Panc1 (cell line): ENCODE data around the gene RAB42. TPM values are rescaled to one million over a fixed set of nuclear protein-coding genes. Genes with fewer than 3 reads are reported as not detected.

Source experiments
- ATAC-seq: fragments of 200-7000 bp; cut with Tn5 transposase; 2 replicates; pipeline ENCODE4 v1.9.1; 2020; ENCODE audit warnings: mild to moderate bottlenecking, moderate library complexity
- BruUV-seq: library from RNA; stranded (reverse); fragments of 400-500 nt; replicated peaks from 2 replicates; lab custom pipeline; 2021; lab: Mats Ljungman, UMichigan
- CTCF ChIA-PET: fragments of 300-600 bp; sonication (Branson Sonifier 250); formaldehyde crosslinking; loops from one replicate; lab custom pipeline; 2022; ENCODE audit warnings: antibody characterized with exemption; lab: Charles Lee
- POLR2A ChIA-PET: fragments of 300-600 bp; sonication (Branson Sonifier 250); formaldehyde crosslinking; loops from one replicate; lab custom pipeline; 2022; ENCODE audit warnings: antibody characterized with exemption; lab: Charles Lee
- DNase-seq: peaks from one replicate; pipeline ENCODE4 v3.0.0-alpha.2; 2010; ENCODE audit warnings: low read depth, low spot score
- H3K27ac ChIP-seq: 2 replicates; pipeline ENCODE4 v1.5.1; 2011; ENCODE audit warnings: mild to moderate bottlenecking, low read length, inconsistent platforms
- H3K27me3 ChIP-seq: fragments of 200-500 bp; sonication (Bioruptor generic); 2 replicates; pipeline ENCODE4 v1.6.0; 2014; ENCODE audit warnings: low read length, inconsistent platforms; ENCODE audit not compliant: control insufficient read depth, insufficient read depth
- H3K36me3 ChIP-seq: fragments of 200-500 bp; sonication (Bioruptor generic); 2 replicates; pipeline ENCODE4 v1.5.1; 2014; ENCODE audit warnings: inconsistent platforms, mild to moderate bottlenecking, low read length, moderate library complexity; ENCODE audit not compliant: control insufficient read depth, insufficient read depth
- H3K4me1 ChIP-seq: 2 replicates; pipeline ENCODE4 v1.5.1; 2011; ENCODE audit warnings: inconsistent platforms, mild to moderate bottlenecking, low read length, moderate library complexity; ENCODE audit not compliant: control insufficient read depth, insufficient read depth
- H3K4me3 ChIP-seq, 2 experiments: 2 replicates each; pipeline ENCODE4 v1.5.1; 2011 to 2012; ENCODE audit warnings: low read depth in 2 of 2, low read length in 2 of 2, mild to moderate bottlenecking in 2 of 2, inconsistent platforms in 1 of 2, moderate library complexity in 1 of 2
- H3K9me3 ChIP-seq: fragments of 200-500 bp; sonication (Bioruptor generic); 2 replicates; pipeline ENCODE4 v1.5.1; 2014; ENCODE audit warnings: low read depth, mild to moderate bottlenecking, inconsistent platforms, low read length, moderate library complexity; ENCODE audit not compliant: control insufficient read depth, insufficient read depth
- CTCF ChIP-seq: fragments of 450-650 bp; IDR thresholded peaks from 2 replicates; pipeline ENCODE4 v1.5.1; 2017; ENCODE audit warnings: mild to moderate bottlenecking
- POLR2AphosphoS5 ChIP-seq: IDR thresholded peaks from 2 replicates; pipeline ENCODE4 v1.6.1; 2012; ENCODE audit warnings: mild to moderate bottlenecking, low read depth, low read length, moderate library complexity
- REST ChIP-seq, 2 experiments: IDR thresholded peaks; 2 replicates each; pipeline ENCODE4 v1.6.1; 2011 to 2012; ENCODE audit warnings: low read depth in 2 of 2, control low read depth in 1 of 2, low read length in 1 of 2, mild to moderate bottlenecking in 1 of 2, moderate library complexity in 1 of 2; ENCODE audit not compliant: insufficient read depth in 1 of 2
- SIN3A ChIP-seq: IDR thresholded peaks from 2 replicates; pipeline ENCODE4 v1.6.1; 2012; ENCODE audit warnings: low read depth, mild to moderate bottlenecking, low read length, moderate library complexity, borderline replicate concordance; ENCODE audit not compliant: insufficient read depth
- TCF7L2 ChIP-seq: IDR thresholded peaks from 2 replicates; pipeline ENCODE4 v1.6.1; 2011; ENCODE audit warnings: mild to moderate bottlenecking, low read depth, low read length, inconsistent platforms
- in situ Hi-C: cut with HindIII; loops from 2 replicates; pipeline ENCODE4 v1.10.0; 2016; ENCODE audit warnings: low sequenced_read_pairs, low pct_unique_long_range_greater_than_20kb
- intact Hi-C: fragments of 100-400 bp; cut with micrococcal nuclease; formaldehyde crosslinking; loops from one replicate; pipeline ENCODE4 v1.10.0; 2022; ENCODE audit not compliant: unreplicated experiment
- total RNA-seq: library from RNA; stranded (reverse); gene quantifications from one replicate; pipeline ENCODE4 v1.2.1, GENCODE V29; 2021; ENCODE audit not compliant: unreplicated experiment

Gene RAB42
- total RNA-seq, 1 experiment from 2014 or later = 4.2 TPM

GRCh38 chr1:28560886-28561285 is 31.2 kb upstream of the RAB42 start:
- Histone ChIP-seq H3K4me1 (no peaks in the 10 kb centered on the region), H3K27me3 (no peaks in the 10 kb centered on the region), H3K4me3 (no peak overlapping the region), H3K9me3 (no peaks in the 10 kb centered on the region), H3K27ac (no peak overlapping the region), H3K36me3 (peaks cover 11% of the 10 kb centered on the region)
- CTCF ChIA-PET = no interaction called here
- no peak for TF ChIP-seq SIN3A
- no peak for TF ChIP-seq POLR2AphosphoS5
- TF ChIP-seq CTCF = no peak
- TF ChIP-seq TCF7L2 = no peak
- POLR2A ChIA-PET = interaction anchor here (0.6 kb wide), 2 partner anchors 15 to 533 kb away, joined by 3 to 6 read pairs; no protein-coding TSS in a partner anchor
- DNase-seq (no peak), ATAC-seq (0 out of 2 replicates have a peak, but pooled peaks have one; percentile 26)
- in situ Hi-C loops (no loop called here), intact Hi-C loops (no loop called here)
- BruUV-seq = no TSS peak

- H3K36me3 ChIP-seq = peaks cover 15% of the 10 kb centered on the region
- H3K4me3 ChIP-seq = no peak overlapping the region
- BruUV-seq = no TSS peak
- in situ Hi-C loops (no loop called here), intact Hi-C loops (no loop called here)
- ChIA-PET POLR2A (no interaction called here), CTCF (no interaction called here)
- no peaks in the 10 kb centered on the region for H3K4me1 ChIP-seq
- no peaks in the 10 kb centered on the region for H3K27me3 ChIP-seq
- H3K27ac ChIP-seq = no peak overlapping the region
- H3K9me3 ChIP-seq = no peaks in the 10 kb centered on the region
- DNase-seq = no peak
- TF ChIP-seq CTCF (no peak), POLR2AphosphoS5 (no peak)
- no peak for ATAC-seq
Measured at GRCh38 chr1:28564310-28564709, 27.8 kb upstream of the RAB42 start.

- peaks cover 15% of the 10 kb centered on the region for H3K36me3 ChIP-seq
- POLR2A ChIA-PET = interaction anchor here (0.6 to 0.7 kb wide), 2 partner anchors 12 to 17 kb away, joined by 4 to 8 read pairs; no protein-coding TSS in a partner anchor
- no peaks in the 10 kb centered on the region for H3K4me1 ChIP-seq
- H3K4me3 ChIP-seq = no peak overlapping the region
- no peaks in the 10 kb centered on the region for H3K9me3 ChIP-seq
- BruUV-seq = no TSS peak
- no peak overlapping the region for H3K27ac ChIP-seq
- TF ChIP-seq CTCF (no peak), POLR2AphosphoS5 (no peak), SIN3A (no peak), REST (IDR thresholded peaks at IDR 0.05; ENCODE audit: insufficient read depth in 1 of 2, low read depth in 2 of 2, low read length in 1 of 2) (no peak), TCF7L2 (no peak)
- ATAC-seq (no peak), DNase-seq (no peak)
- H3K27me3 ChIP-seq = no peaks in the 10 kb centered on the region
- CTCF ChIA-PET = no interaction called here
- in situ Hi-C loops = no loop called here
- intact Hi-C loops = no loop called here
Measured at GRCh38 chr1:28565040-28565439, 27.0 kb upstream of the RAB42 start.
